ENCODE measurements around the gene PTTG1IP2. TPM values are rescaled to one million over a fixed set of nuclear protein-coding genes. Genes with fewer than 3 reads are reported as not detected.

PTTG1IP2 gene
- total RNA-seq, 4 donors from 2014 or later: not detected

DNA sequence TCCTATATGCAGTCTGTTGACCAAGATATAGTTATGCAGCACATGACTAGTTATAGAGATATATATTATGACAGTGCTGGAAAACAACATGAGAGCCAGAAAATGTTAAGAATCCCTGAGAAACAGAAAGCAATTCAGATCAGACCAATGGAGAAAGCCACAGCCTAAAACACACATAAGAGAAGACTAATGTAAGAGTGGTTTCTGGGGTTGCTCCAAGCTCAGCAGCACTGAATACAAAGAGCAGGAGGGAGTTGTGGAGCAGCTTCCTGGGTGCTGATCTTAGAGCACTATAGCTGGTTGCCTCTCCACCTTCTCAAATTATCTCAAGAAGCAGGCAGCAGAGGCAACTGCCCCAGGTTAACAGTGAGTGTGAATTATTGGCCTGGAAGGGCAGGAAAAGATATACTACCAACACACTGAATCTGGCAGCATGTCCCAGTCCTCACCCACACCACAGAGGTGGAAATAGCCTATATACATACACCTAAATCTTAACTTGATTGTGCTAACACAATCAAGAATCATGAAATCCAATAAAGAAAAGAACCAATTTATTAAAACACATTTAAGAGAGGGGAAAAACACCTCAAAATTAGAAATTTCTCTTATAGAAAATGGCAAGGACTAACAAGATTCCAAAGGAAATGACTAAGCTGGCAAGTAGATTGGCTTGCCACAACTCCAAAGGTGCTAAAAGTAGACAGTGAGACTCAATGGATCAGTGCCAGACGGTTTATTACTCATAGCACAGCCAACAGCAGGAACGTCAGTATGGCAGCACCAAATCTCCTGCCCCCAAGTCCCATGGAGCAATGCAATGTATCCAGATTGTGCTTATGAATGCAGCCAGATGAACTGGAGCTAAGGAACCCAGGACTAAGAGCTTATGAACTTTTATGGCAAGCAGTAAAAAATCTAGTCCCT lies 5.1 kb downstream of the PTTG1IP2 start:
- Histone ChIP-seq H3K4me1 (peaks cover 0 to 5% (median 2%) of the 10 kb centered on the region in 4 donors), H3K36me3 (no peaks in the 10 kb centered on the region), H3K4me3 (no peak overlapping the region), H3K9me3 (no peaks in the 10 kb centered on the region), H3K27me3 (no peaks in the 10 kb centered on the region), H3K27ac (peak overlapping the region in 1 of 4 donors; percentile 35)
- in situ Hi-C loops (cut with MboI; ENCODE audit: low pct_ligation_motif_present in 1 of 4, low pct_unique_long_range_greater_than_20kb in 1 of 4, low sequenced_read_pairs in 3 of 4) (loop anchor here in 3 of 4 donors (25.0 kb wide), 1 partner anchor 563 kb away; no protein-coding TSS in a partner anchor), intact Hi-C loops (cut with DNase I; ENCODE audit: low total_unique reads) (no loop called here)
- no peak for DNase-seq
- 39 to 60% methylated on average over 2 of the region's 2 CpGs for WGBS, 2 donors (ENCODE audit: low coverage in 1 of 2)
- TF ChIP-seq EP300 (IDR thresholded peaks at IDR 0.05; ENCODE audit: low read depth) (no peak), POLR2AphosphoS5 (IDR thresholded peaks at IDR 0.05) (no peak), POLR2A (IDR thresholded peaks at IDR 0.05) (no peak)
- TF ChIP-seq, protein P1, sequence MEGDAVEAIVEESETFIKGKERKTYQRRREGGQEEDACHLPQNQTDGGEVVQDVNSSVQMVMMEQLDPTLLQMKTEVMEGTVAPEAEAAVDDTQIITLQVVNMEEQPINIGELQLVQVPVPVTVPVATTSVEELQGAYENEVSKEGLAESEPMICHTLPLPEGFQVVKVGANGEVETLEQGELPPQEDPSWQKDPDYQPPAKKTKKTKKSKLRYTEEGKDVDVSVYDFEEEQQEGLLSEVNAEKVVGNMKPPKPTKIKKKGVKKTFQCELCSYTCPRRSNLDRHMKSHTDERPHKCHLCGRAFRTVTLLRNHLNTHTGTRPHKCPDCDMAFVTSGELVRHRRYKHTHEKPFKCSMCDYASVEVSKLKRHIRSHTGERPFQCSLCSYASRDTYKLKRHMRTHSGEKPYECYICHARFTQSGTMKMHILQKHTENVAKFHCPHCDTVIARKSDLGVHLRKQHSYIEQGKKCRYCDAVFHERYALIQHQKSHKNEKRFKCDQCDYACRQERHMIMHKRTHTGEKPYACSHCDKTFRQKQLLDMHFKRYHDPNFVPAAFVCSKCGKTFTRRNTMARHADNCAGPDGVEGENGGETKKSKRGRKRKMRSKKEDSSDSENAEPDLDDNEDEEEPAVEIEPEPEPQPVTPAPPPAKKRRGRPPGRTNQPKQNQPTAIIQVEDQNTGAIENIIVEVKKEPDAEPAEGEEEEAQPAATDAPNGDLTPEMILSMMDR (IDR thresholded peaks at IDR 0.05): no peak

DNA sequence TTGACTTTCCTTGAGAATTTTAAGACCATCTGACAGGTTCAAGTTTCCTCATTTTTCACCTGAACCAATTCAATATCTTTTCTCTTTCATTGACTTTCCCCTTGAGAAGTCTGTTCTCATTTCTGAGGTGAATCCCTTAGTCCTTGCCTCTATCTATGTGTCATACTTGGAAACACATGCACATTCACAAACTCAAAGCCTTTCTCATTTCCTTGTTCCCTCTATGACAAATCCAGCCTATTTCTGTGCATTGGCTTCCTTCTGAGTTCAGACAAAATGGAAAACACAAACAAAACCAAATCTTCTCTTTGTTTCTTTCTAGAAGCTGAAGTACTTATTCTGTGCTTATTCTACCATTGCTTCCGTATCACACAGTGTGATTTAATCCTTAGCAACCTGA lies 13.8 kb downstream of the PTTG1IP2 start:
- no peak for DNase-seq
- 95 to 100% methylated on average over 1 of the region's 1 CpG for WGBS, 2 donors (ENCODE audit: low coverage in 1 of 2)
- no peaks in the 10 kb centered on the region for H3K36me3 ChIP-seq
- TF ChIP-seq POLR2AphosphoS5 (IDR thresholded peaks at IDR 0.05): no peak
- TF ChIP-seq EP300 (IDR thresholded peaks at IDR 0.05; ENCODE audit: low read depth): no peak
- TF ChIP-seq POLR2A (IDR thresholded peaks at IDR 0.05): no peak
- TF ChIP-seq, protein P1 (IDR thresholded peaks at IDR 0.05): no peak
- peaks cover 0 to 10% (median 4%) of the 10 kb centered on the region in 4 donors for H3K4me1 ChIP-seq
- intact Hi-C loops (cut with DNase I; ENCODE audit: low total_unique reads): no loop called here
- in situ Hi-C loops (cut with MboI; ENCODE audit: low pct_ligation_motif_present in 1 of 4, low pct_unique_long_range_greater_than_20kb in 1 of 4, low sequenced_read_pairs in 3 of 4): no loop called here
- H3K27me3 ChIP-seq: no peaks in the 10 kb centered on the region
- H3K27ac ChIP-seq: no peak overlapping the region
- H3K9me3 ChIP-seq: no peaks in the 10 kb centered on the region
- no peak overlapping the region for H3K4me3 ChIP-seq

DNA sequence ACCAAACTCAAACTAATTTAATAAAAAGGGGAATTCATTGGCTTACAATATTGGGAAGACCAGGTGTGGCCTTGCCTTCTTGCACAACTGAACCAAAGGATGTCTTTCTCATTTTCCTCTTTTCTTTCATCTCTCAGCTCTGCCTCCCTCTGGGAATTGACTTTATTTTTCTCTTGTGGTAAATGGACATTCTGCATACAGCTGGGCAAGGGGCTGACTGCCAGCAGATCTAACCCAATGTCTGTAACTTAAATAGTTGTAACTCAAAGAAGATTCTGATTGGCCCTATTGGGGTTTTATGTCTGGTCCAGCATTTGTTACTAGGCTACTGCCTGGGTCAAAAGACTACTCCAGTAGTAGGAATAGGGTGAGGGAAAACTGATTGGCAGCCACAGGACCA lies 15.3 kb downstream of the PTTG1IP2 start:
- TF ChIP-seq, protein P1 (IDR thresholded peaks at IDR 0.05): no peak
- H3K4me3 ChIP-seq: no peak overlapping the region
- in situ Hi-C loops (cut with MboI; ENCODE audit: low pct_ligation_motif_present in 1 of 4, low pct_unique_long_range_greater_than_20kb in 1 of 4, low sequenced_read_pairs in 3 of 4): no loop called here
- no peaks in the 10 kb centered on the region for H3K27me3 ChIP-seq
- intact Hi-C loops (cut with DNase I; ENCODE audit: low total_unique reads): no loop called here
- peaks cover 0 to 9% (median 4%) of the 10 kb centered on the region in 4 donors for H3K4me1 ChIP-seq
- no peak for DNase-seq
- no peaks in the 10 kb centered on the region for H3K9me3 ChIP-seq
- H3K27ac ChIP-seq: no peak overlapping the region
- H3K36me3 ChIP-seq: no peaks in the 10 kb centered on the region

DNA sequence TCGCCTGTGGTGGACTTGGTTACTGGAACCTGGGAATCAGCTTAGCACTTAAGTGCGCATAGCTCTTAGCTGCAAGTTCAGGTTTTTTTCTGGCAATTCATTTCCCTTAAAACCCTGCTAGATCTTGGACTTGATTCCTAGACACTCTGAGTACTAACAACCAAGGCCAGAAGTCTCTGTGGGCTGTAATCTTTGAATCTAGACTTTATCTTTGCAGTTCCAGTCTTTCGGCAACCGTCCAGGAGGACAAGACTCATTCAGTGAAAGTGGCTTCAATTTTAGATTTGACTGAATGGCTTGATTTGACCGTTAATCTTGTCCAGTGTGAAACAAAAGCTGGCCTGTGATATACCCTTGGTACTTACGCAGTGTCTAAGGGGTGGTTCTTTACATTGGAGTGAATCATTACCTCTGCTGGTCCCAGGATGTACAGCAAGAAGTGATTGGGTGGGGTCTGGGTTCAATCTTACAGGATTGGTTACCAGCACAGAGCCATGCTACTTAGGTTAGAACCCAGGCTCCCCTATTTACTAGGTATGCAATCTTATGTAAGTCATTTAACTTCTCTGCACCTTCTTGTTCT lies 16.4 kb downstream of the PTTG1IP2 start:
- Histone ChIP-seq H3K36me3 (no peaks in the 10 kb centered on the region), H3K4me1 (peaks cover 0 to 9% (median 4%) of the 10 kb centered on the region in 4 donors), H3K4me3 (no peak overlapping the region), H3K9me3 (no peaks in the 10 kb centered on the region), H3K27me3 (no peaks in the 10 kb centered on the region), H3K27ac (no peak overlapping the region)
- in situ Hi-C loops (cut with MboI; ENCODE audit: low pct_ligation_motif_present in 1 of 4, low pct_unique_long_range_greater_than_20kb in 1 of 4, low sequenced_read_pairs in 3 of 4): no loop called here
- intact Hi-C loops (cut with DNase I; ENCODE audit: low total_unique reads): no loop called here
- TF ChIP-seq EP300 (IDR thresholded peaks at IDR 0.05; ENCODE audit: low read depth) (no peak), POLR2AphosphoS5 (IDR thresholded peaks at IDR 0.05) (no peak), POLR2A (IDR thresholded peaks at IDR 0.05) (no peak)
- TF ChIP-seq, protein P1 (IDR thresholded peaks at IDR 0.05): no peak
- 65 to 80% methylated on average over 3 to 6 of the region's 6 CpGs for WGBS, 2 donors (ENCODE audit: low coverage in 1 of 2)
- DNase-seq: no peak
